ENCODE data around the gene LAMP5.

LAMP5 gene

DNA sequence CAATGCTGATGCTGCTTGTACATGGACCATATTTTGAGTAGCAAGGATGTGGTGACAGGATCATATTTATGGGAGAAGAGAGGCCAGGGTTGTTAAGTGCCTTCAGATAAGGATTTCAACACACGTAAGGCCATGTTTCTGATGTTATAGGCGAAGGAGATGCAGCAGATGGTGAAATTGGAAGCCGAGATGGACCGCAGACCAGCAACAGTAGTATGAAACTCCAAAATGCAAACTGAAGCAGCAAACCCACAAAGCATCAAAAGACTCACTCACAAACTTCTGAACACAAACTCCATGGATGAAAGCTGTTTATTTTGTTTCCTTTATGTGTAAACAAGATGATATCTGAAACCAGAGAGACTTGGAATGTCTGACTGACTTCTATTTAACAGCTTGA, 35.6 kb upstream of the LAMP5 start:
- POLR2A ChIA-PET: no interaction called here
- TF ChIP-seq, protein P1, sequence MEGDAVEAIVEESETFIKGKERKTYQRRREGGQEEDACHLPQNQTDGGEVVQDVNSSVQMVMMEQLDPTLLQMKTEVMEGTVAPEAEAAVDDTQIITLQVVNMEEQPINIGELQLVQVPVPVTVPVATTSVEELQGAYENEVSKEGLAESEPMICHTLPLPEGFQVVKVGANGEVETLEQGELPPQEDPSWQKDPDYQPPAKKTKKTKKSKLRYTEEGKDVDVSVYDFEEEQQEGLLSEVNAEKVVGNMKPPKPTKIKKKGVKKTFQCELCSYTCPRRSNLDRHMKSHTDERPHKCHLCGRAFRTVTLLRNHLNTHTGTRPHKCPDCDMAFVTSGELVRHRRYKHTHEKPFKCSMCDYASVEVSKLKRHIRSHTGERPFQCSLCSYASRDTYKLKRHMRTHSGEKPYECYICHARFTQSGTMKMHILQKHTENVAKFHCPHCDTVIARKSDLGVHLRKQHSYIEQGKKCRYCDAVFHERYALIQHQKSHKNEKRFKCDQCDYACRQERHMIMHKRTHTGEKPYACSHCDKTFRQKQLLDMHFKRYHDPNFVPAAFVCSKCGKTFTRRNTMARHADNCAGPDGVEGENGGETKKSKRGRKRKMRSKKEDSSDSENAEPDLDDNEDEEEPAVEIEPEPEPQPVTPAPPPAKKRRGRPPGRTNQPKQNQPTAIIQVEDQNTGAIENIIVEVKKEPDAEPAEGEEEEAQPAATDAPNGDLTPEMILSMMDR (IDR thresholded peaks at IDR 0.05; ENCODE audit: control extremely low read depth, extremely low read depth, low read depth, missing control alignments): no peak
- DNase-seq (ENCODE audit: extremely low spot score): no peak
- CTCF ChIA-PET: no interaction called here

DNA sequence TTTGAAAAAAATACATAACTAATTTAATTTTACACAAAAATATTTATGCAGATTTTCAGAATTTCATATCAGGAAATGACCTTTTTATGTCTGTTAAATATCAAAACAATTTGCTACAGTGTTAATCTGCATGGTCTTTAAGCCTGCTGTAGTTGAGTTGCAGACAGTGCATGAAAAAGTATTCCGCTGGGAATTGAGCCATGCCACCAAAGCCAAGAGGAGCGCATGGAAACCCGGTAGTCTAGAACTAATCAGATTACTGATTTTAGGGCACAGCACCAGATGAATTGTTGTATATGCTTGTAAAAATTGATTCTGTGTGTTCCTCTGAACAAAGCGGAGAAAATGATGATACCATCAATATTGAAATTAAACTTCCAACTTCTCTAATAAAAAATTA, 34.3 kb upstream of the LAMP5 start:
- TF ChIP-seq, protein P1 (IDR thresholded peaks at IDR 0.05; ENCODE audit: control extremely low read depth, extremely low read depth, low read depth, missing control alignments): no peak
- CTCF ChIA-PET: no interaction called here
- DNase-seq (ENCODE audit: extremely low spot score): no peak
- POLR2A ChIA-PET: no interaction called here

DNA sequence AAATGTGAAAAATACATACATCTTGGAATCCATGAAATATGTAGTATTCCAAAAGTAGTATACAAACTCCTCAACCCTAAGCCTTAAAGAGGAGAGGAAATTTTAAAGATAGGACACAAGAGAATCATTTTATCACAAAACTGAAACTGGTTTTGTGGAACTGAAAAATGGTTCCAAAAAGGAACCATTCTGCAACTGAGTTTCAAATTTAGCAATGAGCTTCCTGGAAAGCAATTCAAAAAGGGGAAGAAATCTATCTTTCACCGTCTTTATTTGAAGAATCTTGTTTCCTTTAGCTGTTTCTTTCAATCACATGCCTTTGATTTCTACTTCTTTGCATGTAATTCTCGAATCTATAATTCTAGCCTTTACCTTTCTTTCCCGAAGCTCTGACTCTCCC, 32.2 kb upstream of the LAMP5 start:
- TF ChIP-seq, protein P1 (IDR thresholded peaks at IDR 0.05; ENCODE audit: control extremely low read depth, extremely low read depth, low read depth, missing control alignments): no peak
- POLR2A ChIA-PET: no interaction called here
- no peak for DNase-seq (ENCODE audit: extremely low spot score)
- CTCF ChIA-PET: interaction anchor here (1.6 kb wide), 1 partner anchor 9 kb away, joined by 4 read pairs; no protein-coding TSS in a partner anchor

DNA sequence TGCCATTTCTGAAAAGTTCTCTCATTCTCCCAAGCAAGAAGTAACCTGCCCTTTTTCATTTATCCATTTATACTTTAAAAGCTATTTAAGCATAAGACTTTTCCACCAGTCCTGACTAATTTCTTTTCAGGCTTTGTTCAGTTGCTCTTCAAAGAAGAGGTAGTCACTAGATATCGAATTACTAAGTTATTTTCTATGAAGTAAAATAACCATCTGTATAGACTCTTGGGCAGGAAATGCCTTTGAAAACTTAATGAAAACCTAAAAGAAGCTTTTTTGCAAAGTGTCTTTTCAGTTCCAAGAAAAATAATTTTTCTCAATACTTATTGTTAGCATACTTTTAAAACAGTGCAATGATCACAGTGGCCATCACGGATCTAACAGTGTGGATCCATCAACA, 31.3 kb upstream of the LAMP5 start:
- no peak for DNase-seq (ENCODE audit: extremely low spot score)
- TF ChIP-seq, protein P1 (IDR thresholded peaks at IDR 0.05; ENCODE audit: control extremely low read depth, extremely low read depth, low read depth, missing control alignments): no peak
- CTCF ChIA-PET: interaction anchor here (1.6 kb wide), 1 partner anchor 10 kb away, joined by 4 read pairs; no protein-coding TSS in a partner anchor
- POLR2A ChIA-PET: no interaction called here

DNA sequence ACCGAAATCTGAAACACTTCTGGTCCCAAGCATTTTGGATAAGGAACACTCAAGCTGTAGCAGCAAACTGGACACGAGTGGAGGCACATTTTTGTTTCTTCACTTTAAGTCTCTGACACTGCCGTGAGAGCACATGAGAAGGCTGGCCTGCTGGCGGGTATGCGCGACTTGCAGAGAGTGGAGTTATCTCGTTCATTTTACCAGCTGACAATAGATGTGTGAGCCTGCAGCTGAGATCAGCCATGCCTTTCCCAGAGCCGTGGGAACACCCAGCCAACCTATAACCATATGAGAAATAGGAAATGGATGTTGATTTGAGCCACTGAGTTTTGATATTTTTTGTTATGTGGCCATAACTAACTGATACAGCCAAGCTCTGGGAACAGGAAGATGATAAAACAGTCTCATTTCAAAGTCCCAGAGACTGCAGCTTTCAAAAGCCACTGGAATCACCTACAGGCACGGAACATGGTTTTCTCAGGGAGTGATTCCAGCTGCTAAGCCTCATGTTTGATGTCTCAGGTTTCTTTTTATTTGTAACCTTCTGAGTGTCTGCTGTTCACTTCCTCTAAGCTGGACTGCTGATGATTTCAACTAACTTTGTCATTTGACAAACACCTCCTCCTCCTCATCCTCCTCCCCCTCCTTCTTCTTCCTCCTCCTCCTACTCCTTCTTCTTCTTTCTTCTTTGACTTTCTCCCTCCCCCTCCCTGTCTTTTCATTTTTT, 28.6 kb upstream of the LAMP5 start:
- ChIA-PET CTCF (interaction anchor here (1.0 kb wide), 1 partner anchor 27 kb away, joined by 3 read pairs; no protein-coding TSS in a partner anchor), POLR2A (no interaction called here)

DNA sequence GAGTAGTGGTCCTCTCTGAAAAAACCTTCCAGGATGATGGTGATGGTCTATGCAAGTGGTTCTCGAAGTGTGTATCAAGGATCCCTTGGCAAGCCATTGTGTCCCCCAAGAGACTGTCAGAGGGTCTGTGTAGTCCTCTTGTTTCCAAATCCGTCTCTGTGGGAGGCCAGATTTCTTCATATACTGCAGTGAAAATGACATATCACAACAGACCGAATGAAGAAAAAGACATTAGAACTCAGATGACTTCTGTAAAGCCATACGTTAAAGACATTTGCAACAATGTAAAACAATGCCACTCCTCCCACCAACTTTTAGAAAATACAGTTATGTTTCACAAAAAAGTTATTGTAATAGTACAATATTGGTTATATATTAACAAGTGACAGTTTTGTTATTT, 27.2 kb upstream of the LAMP5 start:
- ChIA-PET POLR2A (no interaction called here), CTCF (interaction anchor here (0.8 kb wide), 1 partner anchor 12 kb away, joined by 3 read pairs; no protein-coding TSS in a partner anchor)
- TF ChIP-seq, protein P1 (IDR thresholded peaks at IDR 0.05; ENCODE audit: control extremely low read depth, extremely low read depth, low read depth, missing control alignments): no peak
- DNase-seq (ENCODE audit: extremely low spot score): no peak

More for the DNA sequence above, 28.6 kb upstream of the LAMP5 start:
- TF ChIP-seq, protein P1 (IDR thresholded peaks at IDR 0.05; ENCODE audit: control extremely low read depth, extremely low read depth, low read depth, missing control alignments): no peak
- no peak for DNase-seq (ENCODE audit: extremely low spot score)
